NK-92 treated with Interleukin-12 subunit alpha and Interleukin-12 subunit beta, amount 100 ng/mL, for 24 hours (cell line): Measurements from ENCODE around the gene CALM1.

ENCODE experiments used
- DNase-seq: peaks from one replicate; lab custom pipeline; 2025; lab: John Stamatoyannopoulos, UW

The CALM1 gene

GRCh38 chr14:90409209-90409730, 12.4 kb downstream of the CALM1 start:
- no peak for DNase-seq

GRCh38 chr14:90412058-90412457, 15.2 kb downstream of the CALM1 start:
- no peak for DNase-seq

- no peak for DNase-seq
Measured at GRCh38 chr14:90416720-90417119, 19.9 kb downstream of the CALM1 start.

GRCh38 chr14:90418053-90418452, 21.2 kb downstream of the CALM1 start:
- no peak for DNase-seq

GRCh38 chr14:90419200-90419599, 22.4 kb downstream of the CALM1 start:
- DNase-seq: no peak

DNA sequence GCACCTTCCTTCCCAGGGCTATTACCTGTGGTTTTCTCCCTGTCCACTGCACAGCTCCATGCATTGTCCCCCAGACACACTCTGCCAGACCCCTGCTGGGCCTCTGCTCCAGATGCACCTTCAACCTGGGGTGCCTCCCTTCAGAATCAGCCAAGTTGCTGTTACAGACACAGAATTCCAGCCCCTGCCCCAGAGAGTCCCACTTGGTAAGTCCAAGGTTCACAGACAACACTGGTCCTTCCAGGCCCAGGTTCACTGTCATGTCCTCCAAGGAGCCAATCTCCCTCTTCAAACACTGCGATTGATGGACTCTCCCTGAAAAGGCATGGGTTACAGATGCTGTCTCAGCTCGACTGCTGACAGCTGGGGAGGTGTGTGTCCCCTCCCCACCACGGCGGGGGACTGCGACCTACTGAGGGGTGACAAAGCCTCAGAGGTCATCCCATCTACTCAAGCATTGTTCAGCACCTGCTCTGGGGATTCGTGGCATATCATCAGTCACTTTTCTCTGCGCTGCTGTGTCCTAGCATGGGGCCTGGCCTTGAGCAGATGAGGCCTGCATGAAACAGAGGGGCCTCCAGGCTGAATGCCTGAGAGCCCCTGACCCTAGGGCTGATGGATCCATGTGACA, 24.3 kb downstream of the CALM1 start:
- DNase-seq: no peak

DNA sequence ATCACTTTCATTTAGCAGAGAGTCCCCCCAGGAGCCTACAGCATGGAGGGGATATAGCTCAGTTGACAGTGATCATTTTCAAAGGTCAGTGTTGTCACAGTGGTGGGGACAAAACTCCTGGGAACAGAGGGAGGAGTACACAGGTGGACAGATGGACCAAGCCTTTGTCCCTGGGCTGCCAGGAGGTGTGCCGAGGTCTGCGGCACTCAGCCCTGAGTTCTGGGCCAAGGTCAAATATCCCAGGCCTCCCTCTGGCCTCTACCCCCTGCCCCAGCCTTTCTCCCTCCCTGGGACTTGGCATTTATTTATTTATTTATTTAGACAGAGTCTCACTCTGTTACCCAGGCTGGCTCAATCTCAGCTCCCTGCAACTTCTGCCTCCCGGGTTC, 24.8 kb downstream of the CALM1 start:
- no peak for DNase-seq

DNA sequence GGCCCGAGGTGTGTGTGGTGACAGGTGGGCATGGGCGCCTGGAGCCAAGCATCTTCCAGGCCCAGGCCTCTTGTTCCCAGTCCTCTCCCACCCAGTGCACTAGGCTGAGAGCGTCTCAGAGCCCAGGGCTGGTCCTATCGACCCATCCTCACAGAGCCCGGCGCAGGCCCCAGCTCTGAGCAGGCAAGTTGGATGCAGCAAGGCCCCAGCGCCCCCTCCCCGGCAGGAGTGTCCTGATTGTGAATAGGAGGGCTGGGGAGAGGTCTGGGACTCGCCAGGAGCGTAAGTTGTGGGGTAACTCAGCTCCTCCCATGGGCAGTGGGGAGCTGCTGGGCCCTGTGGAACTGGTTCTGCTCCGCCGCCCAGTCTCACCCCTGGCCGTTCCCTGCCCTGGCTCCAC, 26.3 kb downstream of the CALM1 start:
- DNase-seq: no peak

DNA sequence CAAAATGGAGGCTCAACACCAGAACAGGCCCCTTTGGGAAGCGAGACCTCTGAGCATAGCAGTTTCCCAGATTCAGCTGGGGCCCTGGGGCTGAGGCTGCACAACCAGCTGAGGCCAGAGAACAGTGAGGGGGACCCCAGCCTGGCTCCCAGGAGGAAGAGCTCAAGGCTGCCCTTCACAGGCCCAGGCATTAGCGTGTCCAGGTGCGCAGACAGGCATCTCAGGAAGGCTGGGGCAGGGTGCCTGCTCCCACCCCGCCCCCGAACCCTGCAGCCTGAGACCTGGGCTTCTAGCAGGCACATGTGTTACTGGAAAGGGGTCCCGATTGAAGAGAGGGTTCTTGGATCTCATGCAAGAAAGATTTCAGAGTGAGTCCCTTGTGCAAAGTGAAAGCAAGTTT, 27.2 kb downstream of the CALM1 start:
- no peak for DNase-seq

- DNase-seq: no peak
Measured at GRCh38 chr14:90424686-90425372, 28.0 kb downstream of the CALM1 start.

GRCh38 chr14:90425373-90425879, 28.6 kb downstream of the CALM1 start:
- DNase-seq: no peak

- DNase-seq: no peak
Measured at GRCh38 chr14:90426031-90426540, 29.3 kb downstream of the CALM1 start.

GRCh38 chr14:90426663-90427062, 29.8 kb downstream of the CALM1 start:
- DNase-seq: no peak

DNA sequence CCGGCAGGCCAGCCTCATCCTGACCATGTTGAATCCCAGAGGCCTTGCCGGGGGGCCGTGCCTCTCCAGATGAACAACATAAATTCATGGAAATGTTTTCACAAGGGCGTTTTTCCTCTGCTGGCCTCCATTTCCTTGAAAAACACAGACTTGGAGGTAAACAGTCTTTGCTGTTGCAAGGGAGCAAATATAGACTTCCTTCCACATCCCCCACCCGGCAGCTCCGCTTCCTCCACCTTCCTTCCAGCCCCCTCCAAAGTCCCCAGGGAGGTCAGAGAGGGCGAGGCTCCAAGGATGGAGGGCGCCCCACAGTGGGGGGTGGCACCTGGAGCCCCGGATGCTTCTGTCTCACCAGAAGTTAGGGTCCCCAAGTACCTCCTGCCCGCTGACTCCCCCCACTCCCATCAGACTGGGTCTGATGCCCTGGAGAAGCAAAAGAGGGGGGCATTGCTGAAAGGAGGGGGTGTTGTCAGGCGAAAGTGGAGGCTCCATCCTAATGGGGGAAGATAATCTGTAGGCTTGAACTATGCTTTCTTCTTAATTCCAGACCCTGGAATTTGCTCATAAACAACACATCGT, 31.1 kb downstream of the CALM1 start:
- DNase-seq: no peak

GRCh38 chr14:90428676-90429075, 31.8 kb downstream of the CALM1 start:
- no peak for DNase-seq

- no peak for DNase-seq
Measured at GRCh38 chr14:90429236-90429635, 32.4 kb downstream of the CALM1 start.

DNA sequence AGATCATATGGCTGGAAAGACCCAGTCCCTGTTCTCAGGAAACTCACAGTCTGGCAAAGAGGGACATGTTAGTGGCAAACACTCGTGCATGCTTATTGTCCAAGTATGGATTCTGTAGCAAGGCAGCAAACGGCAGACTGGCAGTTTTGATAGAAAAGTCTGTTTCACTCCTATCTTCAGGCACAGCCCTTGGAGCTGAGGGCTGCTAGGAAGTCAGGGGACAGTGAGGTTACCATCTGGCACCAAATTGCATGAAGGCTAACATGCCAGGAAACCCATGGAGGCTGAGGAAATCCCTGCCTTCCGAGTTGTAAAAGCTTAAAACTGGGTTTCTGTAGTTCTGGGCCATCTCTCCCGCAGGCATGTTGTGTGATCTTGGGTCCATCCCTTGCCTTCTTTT, 32.9 kb downstream of the CALM1 start:
- DNase-seq: no peak

GRCh38 chr14:90434370-90435020, 37.7 kb downstream of the CALM1 start:
- no peak for DNase-seq

GRCh38 chr14:90438841-90439240, 42.0 kb downstream of the CALM1 start:
- no peak for DNase-seq

DNA sequence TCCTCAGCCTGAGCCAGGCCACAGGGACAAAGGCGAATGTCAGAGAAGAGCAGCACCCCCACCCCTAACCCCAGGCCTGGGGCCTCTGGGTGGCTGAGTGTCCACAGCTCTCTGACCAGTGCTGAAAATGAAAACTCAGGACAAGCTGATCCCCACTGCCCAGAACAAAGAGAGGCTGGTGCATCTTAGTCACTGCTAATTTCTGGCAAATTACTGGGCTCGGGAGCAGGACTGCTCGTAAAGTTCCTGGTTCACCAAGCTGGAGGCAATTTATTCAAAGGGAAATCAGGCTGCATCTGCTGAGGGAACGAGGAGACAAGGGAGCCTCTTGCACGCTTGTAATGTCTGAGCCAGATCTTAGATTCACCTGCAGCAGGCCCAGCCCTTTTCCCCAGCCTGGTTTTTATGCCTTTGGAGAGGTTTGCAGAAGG, 43.2 kb downstream of the CALM1 start:
- DNase-seq: no peak

- no peak for DNase-seq
Measured at GRCh38 chr14:90440592-90440991, 43.8 kb downstream of the CALM1 start.

DNA sequence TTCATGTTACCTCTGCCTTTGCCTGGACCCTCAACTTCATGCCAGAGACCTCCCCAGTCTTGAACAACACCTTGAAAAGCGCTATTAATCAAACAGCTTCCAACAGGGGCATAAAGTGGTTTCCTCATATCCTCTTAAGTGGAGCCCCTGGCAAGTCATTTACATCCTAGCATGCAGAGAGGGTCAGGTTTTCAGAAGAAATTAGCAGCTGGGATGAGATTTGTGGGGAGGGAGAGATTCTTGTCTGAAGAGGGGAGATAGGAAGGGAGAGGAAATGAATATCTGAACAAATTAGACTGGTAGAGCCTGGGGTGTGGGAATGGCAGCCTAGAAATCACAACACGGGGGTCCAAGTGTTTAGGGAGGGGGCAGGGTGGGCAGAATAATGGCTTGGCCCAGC, 45.6 kb downstream of the CALM1 start:
- DNase-seq: no peak
